IMR-90 (cell line): ENCODE results near the gene CTR9.

ENCODE experiments used
- CEBPB ChIP-seq: IDR thresholded peaks from 2 replicates; pipeline ENCODE4 v1.6.1; 2012; ENCODE audit warnings: low read depth, low read length, improper control_type of control experiment
- CHD1 ChIP-seq: IDR thresholded peaks from 2 replicates; pipeline ENCODE4 v1.6.1; 2012; ENCODE audit warnings: low read depth, low read length, improper control_type of control experiment
- MAFK ChIP-seq: IDR thresholded peaks from 2 replicates; pipeline ENCODE4 v1.6.1; 2012; ENCODE audit warnings: low read depth, low read length, improper control_type of control experiment
- MAZ ChIP-seq: IDR thresholded peaks from 2 replicates; pipeline ENCODE4 v1.6.1; 2012; ENCODE audit warnings: low read depth, mild to moderate bottlenecking, low read length, improper control_type of control experiment, moderate library complexity, borderline replicate concordance
- MXI1 ChIP-seq: IDR thresholded peaks from 2 replicates; pipeline ENCODE4 v1.6.1; 2012; ENCODE audit warnings: low read depth, mild to moderate bottlenecking, low read length, moderate library complexity, borderline replicate concordance
- POLR2A ChIP-seq: IDR thresholded peaks from 2 replicates; pipeline ENCODE4 v1.6.1; 2012; ENCODE audit warnings: mild to moderate bottlenecking, low read depth, low read length
- RFX5 ChIP-seq: IDR thresholded peaks from 2 replicates; pipeline ENCODE4 v1.8.0; 2012; ENCODE audit warnings: low read depth, mild to moderate bottlenecking, low read length, moderate library complexity
- TF ChIP-seq, protein P1 (sequence below): conservative IDR thresholded peaks from 2 replicates; pipeline ENCODE4 v1.5.1; 2012; ENCODE audit warnings: mild to moderate bottlenecking, low read depth, low read length, improper control_type of control experiment

GRCh38 chr11:10701982-10702381 is 49.1 kb upstream of the CTR9 start:
- TF ChIP-seq, protein P1, sequence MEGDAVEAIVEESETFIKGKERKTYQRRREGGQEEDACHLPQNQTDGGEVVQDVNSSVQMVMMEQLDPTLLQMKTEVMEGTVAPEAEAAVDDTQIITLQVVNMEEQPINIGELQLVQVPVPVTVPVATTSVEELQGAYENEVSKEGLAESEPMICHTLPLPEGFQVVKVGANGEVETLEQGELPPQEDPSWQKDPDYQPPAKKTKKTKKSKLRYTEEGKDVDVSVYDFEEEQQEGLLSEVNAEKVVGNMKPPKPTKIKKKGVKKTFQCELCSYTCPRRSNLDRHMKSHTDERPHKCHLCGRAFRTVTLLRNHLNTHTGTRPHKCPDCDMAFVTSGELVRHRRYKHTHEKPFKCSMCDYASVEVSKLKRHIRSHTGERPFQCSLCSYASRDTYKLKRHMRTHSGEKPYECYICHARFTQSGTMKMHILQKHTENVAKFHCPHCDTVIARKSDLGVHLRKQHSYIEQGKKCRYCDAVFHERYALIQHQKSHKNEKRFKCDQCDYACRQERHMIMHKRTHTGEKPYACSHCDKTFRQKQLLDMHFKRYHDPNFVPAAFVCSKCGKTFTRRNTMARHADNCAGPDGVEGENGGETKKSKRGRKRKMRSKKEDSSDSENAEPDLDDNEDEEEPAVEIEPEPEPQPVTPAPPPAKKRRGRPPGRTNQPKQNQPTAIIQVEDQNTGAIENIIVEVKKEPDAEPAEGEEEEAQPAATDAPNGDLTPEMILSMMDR = no peak
- TF ChIP-seq CHD1 (no peak), RFX5 (no peak), POLR2A (no peak), MAZ (no peak), MXI1 (no peak), MAFK (no peak), CEBPB (no peak)
